GM21423 (cell line): Measurements from ENCODE around the gene SMG6.
"Not testable (repeated sequence)": the region's sequence is repeated elsewhere in the genome, so short reads cannot be mapped to it uniquely, and the experiment has no call there.

ENCODE experiments used
- ATAC-seq: cut with Tn5 transposase; IDR thresholded peaks from one replicate; pipeline ENCODE4 v1.9.1; 2021; ENCODE audit warnings: mild to moderate bottlenecking, moderate library complexity; ENCODE audit not compliant: unreplicated experiment

Gene SMG6

DNA sequence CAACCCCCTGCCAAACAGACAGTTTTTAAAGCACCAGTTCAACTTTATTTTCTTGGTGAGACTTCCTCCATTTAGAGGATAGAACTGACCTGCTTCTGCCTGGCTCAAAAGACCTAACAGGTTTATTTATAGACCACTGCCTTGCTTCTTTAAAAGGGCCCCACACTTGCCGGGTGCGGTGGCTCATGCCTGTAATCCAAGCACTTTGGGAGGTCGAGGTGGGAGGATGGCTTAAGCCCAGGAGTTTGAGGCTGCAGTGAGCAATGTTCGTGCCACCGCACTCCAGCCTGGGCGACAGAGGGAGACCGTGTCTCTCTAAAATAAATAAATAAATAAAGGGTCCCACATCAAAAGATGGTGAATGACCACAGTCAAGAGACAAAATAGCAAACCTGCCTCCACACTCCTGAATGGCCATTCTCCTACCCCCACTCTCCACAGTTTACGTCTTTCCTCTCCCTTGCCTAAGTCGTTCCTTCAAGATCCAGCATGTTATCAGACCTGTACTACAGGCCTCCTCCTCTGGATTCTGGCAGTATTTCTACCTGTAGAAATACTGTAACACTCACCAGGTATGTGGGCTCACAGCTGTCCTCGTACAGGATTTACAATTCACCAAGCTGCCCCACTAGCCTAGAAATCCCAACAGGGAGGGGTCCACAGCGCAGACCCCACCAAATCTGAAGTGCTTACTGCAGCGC, 95.6 kb downstream of the SMG6 start:
- ATAC-seq: no peak

DNA sequence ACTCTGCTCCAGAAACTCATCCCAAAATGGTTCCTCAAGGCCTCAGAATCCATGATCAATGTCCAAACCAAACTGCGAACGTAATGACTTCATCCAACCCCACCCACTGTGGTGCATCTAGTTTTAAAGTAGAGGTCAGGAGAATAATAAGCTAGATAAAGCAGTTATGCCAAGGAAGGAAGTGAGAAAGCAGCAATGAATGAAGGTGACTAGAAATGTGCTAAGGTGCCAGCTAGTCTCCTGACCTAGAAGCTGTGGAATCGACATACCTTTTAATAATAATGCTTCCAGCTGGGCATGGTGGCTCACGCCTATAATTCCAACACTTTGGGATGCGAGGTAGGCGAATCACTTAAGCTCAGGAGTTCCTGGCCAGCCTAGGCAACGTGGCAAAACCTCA, 99.2 kb downstream of the SMG6 start:
- no peak for ATAC-seq

- no peak for ATAC-seq
Measured at GRCh38 chr17:2203818-2204217, 99.8 kb downstream of the SMG6 start.

DNA sequence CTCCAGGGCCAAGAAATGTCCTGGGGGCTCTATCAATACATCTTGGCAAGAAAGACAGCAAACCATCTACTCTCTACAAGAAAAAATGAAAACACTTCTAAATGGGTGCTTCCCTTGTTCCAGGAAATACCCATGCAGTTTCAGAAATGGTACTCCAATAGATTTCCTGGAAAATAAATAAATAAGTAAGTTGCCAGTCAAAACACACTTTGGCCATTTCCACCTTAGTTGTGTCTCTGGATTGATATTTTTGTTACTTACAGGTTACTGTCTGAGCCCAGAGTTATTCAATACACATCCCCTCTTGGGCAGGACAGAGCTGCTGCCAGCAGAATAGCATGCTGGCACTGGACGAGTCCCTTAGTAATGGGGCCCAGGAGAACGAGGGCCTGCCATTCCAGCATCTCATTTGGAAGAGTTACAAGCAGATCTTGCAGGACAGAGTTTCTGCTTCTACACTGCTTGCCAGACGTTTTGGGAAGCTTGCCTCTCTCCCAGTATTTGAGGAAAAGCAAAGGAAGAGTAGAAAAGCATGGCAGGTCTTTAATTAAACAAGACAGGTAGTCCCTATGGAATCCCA, 100.5 kb downstream of the SMG6 start:
- no peak for ATAC-seq

DNA sequence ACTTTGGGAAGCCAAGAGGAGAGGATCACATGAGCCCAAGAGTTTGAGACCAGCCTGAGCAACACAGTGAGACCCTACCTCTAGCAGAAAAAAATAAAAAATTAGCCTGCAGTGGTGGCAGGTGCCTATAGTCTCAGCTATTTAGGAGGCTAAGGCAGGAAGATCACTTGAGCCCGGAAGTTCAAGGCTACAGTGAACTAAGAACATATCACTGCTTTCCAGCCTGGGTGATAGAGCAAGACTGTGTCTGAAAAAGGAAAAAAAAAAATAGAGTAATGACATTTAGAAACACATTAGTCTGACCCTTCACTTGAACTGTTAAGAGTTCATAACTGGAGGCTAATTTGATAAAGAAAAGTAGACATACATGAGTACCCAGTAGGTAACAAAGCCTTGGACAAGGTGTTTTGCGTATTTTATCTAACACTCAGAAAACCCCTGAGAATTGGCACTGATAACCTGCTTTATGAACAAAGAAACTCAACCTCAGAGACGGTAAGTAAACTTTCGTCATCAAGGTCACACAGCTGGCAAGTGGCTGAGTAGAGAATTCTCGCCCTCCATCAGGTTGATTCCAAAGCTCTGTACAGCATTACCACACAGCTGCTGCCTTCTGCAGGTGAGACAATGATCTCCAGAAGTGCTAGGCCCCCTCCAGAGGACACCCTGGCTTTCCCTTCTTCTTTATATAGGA, 101.1 kb downstream of the SMG6 start:
- ATAC-seq: no peak

- ATAC-seq: not testable (repeated sequence)
Measured at GRCh38 chr17:2199386-2199785, 104.2 kb downstream of the SMG6 start.

DNA sequence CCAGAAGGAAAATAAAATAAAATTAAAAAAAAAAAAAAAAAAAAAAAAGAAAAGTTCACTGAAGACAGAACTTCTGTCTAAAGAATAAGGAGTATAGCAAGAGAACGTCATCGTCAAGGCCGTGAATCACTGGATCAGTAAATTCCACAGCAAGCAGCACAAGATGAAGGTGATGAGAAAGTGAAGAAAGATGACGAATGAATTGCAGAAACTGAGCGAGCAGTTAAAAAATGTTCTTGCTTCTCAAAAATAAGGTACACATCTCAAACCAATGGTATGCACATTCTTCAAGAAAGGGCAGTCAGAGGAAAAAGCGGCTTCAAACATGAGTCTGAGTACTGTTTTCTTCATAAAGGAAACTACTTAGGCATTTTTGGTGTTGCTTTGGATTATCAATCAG, 104.7 kb downstream of the SMG6 start:
- ATAC-seq: no peak

- ATAC-seq: no peak
Measured at GRCh38 chr17:2197271-2197670, 106.3 kb downstream of the SMG6 start.

- no peak for ATAC-seq
Measured at GRCh38 chr17:2195729-2196128, 107.9 kb downstream of the SMG6 start.

GRCh38 chr17:2194889-2195335, 108.7 kb downstream of the SMG6 start:
- ATAC-seq: no peak

GRCh38 chr17:2192367-2193057, 111.1 kb downstream of the SMG6 start:
- peak; percentile 57 for ATAC-seq

- ATAC-seq: no peak
Measured at GRCh38 chr17:2191785-2192184, 111.8 kb downstream of the SMG6 start.

- no peak for ATAC-seq
Measured at GRCh38 chr17:2191227-2191626, 112.4 kb downstream of the SMG6 start.

- no peak for ATAC-seq
Measured at GRCh38 chr17:2190014-2190413, 113.6 kb downstream of the SMG6 start.

- ATAC-seq: no peak
Measured at GRCh38 chr17:2188971-2189630, 114.5 kb downstream of the SMG6 start.

DNA sequence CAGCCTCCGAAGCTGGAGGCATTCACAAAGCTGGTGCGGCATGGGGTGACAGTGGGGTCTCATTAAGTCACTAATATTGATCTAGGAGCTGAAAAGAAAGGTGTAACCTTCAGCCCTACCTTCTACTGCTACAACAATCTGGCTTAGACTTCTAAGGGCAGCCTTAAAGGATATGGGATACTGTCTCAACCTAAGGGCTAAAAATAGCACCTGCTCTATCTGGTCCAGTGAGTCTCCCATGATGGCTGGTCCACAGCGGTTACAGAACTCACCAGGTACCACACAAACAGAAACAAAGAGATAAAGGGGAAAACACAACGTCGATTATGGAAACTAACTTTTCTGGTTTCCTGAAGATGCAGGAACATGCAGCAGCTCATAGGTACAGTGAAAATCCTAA, 115.8 kb downstream of the SMG6 start:
- no peak for ATAC-seq

DNA sequence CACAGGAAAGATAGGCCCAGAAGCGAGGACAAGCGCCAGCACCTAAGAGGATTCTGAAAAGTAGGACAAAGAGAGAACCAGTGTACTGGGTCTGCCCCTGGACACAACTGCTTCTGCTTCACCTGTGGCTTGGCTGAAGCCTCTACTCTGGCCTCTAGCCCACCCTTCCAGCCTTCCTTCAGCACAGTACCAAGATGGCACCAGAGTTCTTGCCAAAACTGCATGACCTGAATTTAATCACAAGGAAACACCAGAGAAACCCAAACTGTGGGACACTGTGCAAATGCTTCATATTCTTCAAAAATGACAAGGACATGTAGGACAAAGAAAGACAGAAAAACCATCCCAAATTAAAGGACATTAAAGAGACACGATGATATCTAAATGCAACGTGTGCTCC, 116.6 kb downstream of the SMG6 start:
- ATAC-seq: no peak

DNA sequence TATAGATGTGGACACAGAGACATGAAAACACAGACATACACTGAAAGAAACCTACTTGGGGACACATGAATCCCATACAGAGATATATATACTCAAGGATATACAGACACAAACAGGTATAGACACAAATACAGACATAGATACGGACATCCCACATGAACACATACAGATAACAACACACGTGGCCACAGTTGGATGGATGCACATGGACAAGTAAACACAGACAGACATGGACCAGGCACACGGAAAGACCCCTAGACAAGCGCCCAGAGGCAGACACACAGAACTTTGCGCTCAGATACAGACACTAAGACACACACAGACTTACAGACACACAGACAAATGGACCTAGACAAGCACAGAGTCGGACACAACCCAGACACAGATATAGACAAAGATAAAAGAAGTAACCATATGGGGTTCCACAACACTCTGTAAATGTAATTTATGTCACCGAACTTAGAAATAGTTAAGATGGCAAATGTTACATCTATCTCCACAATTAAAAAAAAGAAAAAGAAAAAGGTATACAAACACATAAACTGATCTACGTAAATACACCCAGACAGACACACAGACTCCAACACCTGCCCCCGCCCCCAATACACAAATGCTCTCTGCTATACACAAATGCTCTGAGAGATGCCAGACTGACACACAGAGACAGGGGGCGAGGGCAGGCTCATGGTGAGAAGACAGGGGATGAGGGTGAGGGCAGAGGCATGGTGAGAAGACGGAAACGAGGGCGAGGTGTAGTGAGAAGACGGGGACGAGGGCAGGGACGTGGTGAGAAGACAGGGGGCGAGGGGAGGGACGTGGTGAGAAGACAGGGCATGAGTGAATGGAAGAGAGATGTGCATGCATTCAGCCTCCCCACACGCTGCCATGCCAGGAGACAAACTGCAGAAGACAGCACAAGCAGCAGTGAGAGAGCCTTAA, 118.3 kb downstream of the SMG6 start:
- no peak for ATAC-seq

- no peak for ATAC-seq
Measured at GRCh38 chr17:2183346-2183745, 120.2 kb downstream of the SMG6 start.

GRCh38 chr17:2181897-2182448, 121.6 kb downstream of the SMG6 start:
- ATAC-seq: no peak
